Mucosa of descending colon (tissue), 3 donors: Measurements from ENCODE around the gene KCNJ14. TPM values are rescaled to one million over a fixed set of nuclear protein-coding genes. Genes with fewer than 3 reads are reported as not detected.
A peak's percentile ranks its signal among the peaks of the same experiment; 100 is the strongest.

ENCODE experiments used
- ATAC-seq: fragments of 200-7000 bp; cut with Tn5 transposase; one replicate; pipeline ENCODE4 v1.9.1; 2020; ENCODE audit warnings: mild to moderate bottlenecking, moderate library complexity
- DNase-seq, 3 donors: peaks; one replicate each; pipeline ENCODE4 v3.0.0-alpha.2; 2020
- H3K36me3 ChIP-seq: fragments of 200-600 bp; one replicate; pipeline ENCODE4 v1.8.0; 2021; ENCODE audit warnings: low read depth, mild to moderate bottlenecking
- H3K4me1 ChIP-seq: fragments of 200-600 bp; one replicate; pipeline ENCODE4 v1.8.0; 2021; ENCODE audit warnings: low read depth, mild to moderate bottlenecking
- H3K4me3 ChIP-seq: fragments of 200-600 bp; one replicate; pipeline ENCODE4 v1.8.0; 2021; ENCODE audit warnings: mild to moderate bottlenecking
- H3K9me3 ChIP-seq: fragments of 200-600 bp; one replicate; pipeline ENCODE4 v1.8.0; 2021; ENCODE audit warnings: mild to moderate bottlenecking
- CTCF ChIP-seq: fragments of 200-600 bp; IDR thresholded peaks from one replicate; pipeline ENCODE4 v1.8.0; 2022; ENCODE audit warnings: antibody characterized with exemption, mild to moderate bottlenecking
- intact Hi-C, 2 donors: fragments of 100-400 bp; cut with DNase I in 1 of 2; cut with micrococcal nuclease in 1 of 2; formaldehyde crosslinking; loops; one replicate each; pipeline versions ENCODE4 v1.11.0 to v1.11.1; 2022; cut with DNase I, micrococcal nuclease
- long read RNA-seq, 2 donors: library from polyadenylated mRNA; unstranded; transcript quantifications; one replicate each; pipeline ENCODE4 v2.0.0, GENCODE V29; 2019 to 2021
- total RNA-seq, 3 donors: library from RNA; stranded (reverse); fragmentation: NEBNext Ultra II Directional in 2 of 3; extraction: Animal tissue kit (Norgen Biotek cat#: 25700) in 2 of 3; gene quantifications; one replicate each; pipeline versions ENCODE4 v1.2.1 to v1.2.4, GENCODE V29; 2021 to 2023
- donor health status: DM: no; HTN: no; CAD: no; lungs with moderate emphysema.
- donor health status: DM: no; HTN: no; CAD: no.
- donor health status: DM: no; HTN: yes; CAD: no.

Gene KCNJ14
- 1 to 10 TPM in 1 of 3 donors, under 1 TPM in 2; 0.46 to 1.3 (median 0.67) TPM for total RNA-seq
- long read RNA-seq, donor 1, partial matches to known transcripts: 0 of 3 reads
- long read RNA-seq, donor 1, other reads (novel, unspliced or antisense): 3 of 3 reads
- long read RNA-seq, donor 2, partial matches to known transcripts: 0 of 1 reads
- long read RNA-seq, donor 2, other reads (novel, unspliced or antisense): 1 of 1 reads

- no peaks in the 10 kb centered on the region for H3K36me3 ChIP-seq
- no peaks in the 10 kb centered on the region for H3K9me3 ChIP-seq
- ATAC-seq: no peak
- TF ChIP-seq CTCF: no peak
- H3K4me1 ChIP-seq: peaks cover 2% of the 10 kb centered on the region
- no peak for DNase-seq
- no peak within 1 kb of the TSS for H3K4me3 ChIP-seq
- intact Hi-C loops: no loop called here
Measured at GRCh38 chr19:48455171-48455907, at the start of gene KCNJ14. Gene KCNJ14, plus strand, starts transcription at chr19:48455574. Its CDS starts 6,151 bp downstream, at chr19:48461725.

GRCh38 chr19:48405850-48406249 lies 49.5 kb upstream of the KCNJ14 start:
- intact Hi-C loops: no loop called here
- Histone ChIP-seq H3K36me3 (no peaks in the 10 kb centered on the region), H3K4me1 (no peaks in the 10 kb centered on the region), H3K4me3 (no peak overlapping the region), H3K9me3 (no peaks in the 10 kb centered on the region)
- TF ChIP-seq CTCF: no peak
- no peak for ATAC-seq
- DNase-seq: no peak

- ATAC-seq: no peak
- no peak for TF ChIP-seq CTCF
- intact Hi-C loops: no loop called here
- H3K4me3 ChIP-seq: no peak overlapping the region
- H3K4me1 ChIP-seq: no peaks in the 10 kb centered on the region
- H3K9me3 ChIP-seq: no peaks in the 10 kb centered on the region
- DNase-seq: peak in 1 of 3 donors; percentile 5
- no peaks in the 10 kb centered on the region for H3K36me3 ChIP-seq
Measured at GRCh38 chr19:48413879-48414587, 41.3 kb upstream of the KCNJ14 start.

GRCh38 chr19:48415395-48415794 lies 40.0 kb upstream of the KCNJ14 start:
- no peak for TF ChIP-seq CTCF
- no peaks in the 10 kb centered on the region for H3K4me1 ChIP-seq
- no peak overlapping the region for H3K4me3 ChIP-seq
- DNase-seq (peak; percentile 89 to 91 (median 90)), ATAC-seq (peak; percentile 97)
- H3K36me3 ChIP-seq: no peaks in the 10 kb centered on the region
- H3K9me3 ChIP-seq: no peaks in the 10 kb centered on the region
- intact Hi-C loops: no loop called here

GRCh38 chr19:48415806-48416221 lies 39.6 kb upstream of the KCNJ14 start:
- Histone ChIP-seq H3K4me1 (no peaks in the 10 kb centered on the region), H3K36me3 (no peaks in the 10 kb centered on the region), H3K9me3 (no peaks in the 10 kb centered on the region), H3K4me3 (no peak overlapping the region)
- ATAC-seq (no peak), DNase-seq (no peak)
- TF ChIP-seq CTCF: no peak
- intact Hi-C loops: no loop called here
